HG03139 (cell line): Measurements from ENCODE around the gene SYF2.
"Not testable (repeated sequence)": the region's sequence is repeated elsewhere in the genome, so short reads cannot be mapped to it uniquely, and the experiment has no call there.

ENCODE experiments used
- ATAC-seq: cut with Tn5 transposase; IDR thresholded peaks from one replicate; pipeline ENCODE4 v1.9.1; 2021; ENCODE audit not compliant: unreplicated experiment

The SYF2 gene

DNA sequence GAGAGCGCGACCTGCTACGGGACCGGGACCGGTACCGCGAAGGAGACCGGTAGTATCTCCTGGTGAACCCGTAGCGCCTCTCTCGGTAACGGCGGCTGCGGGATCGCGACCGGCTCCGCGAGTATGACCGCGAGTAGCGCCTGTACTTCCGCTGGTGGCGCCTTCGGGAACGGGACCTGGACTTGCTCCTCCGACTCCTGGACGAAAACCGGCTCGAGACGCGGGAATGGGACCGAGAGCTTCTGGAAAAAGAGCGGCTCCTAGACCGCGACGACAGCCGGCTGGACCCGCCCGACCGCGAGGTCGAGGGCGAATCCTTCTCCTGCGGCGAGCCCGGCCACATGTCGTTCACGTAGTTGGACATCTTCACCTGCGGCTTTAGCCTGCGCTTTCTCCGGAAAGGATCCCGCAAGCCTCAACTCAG, 14.3 kb upstream of the SYF2 start:
- ATAC-seq: no peak

DNA sequence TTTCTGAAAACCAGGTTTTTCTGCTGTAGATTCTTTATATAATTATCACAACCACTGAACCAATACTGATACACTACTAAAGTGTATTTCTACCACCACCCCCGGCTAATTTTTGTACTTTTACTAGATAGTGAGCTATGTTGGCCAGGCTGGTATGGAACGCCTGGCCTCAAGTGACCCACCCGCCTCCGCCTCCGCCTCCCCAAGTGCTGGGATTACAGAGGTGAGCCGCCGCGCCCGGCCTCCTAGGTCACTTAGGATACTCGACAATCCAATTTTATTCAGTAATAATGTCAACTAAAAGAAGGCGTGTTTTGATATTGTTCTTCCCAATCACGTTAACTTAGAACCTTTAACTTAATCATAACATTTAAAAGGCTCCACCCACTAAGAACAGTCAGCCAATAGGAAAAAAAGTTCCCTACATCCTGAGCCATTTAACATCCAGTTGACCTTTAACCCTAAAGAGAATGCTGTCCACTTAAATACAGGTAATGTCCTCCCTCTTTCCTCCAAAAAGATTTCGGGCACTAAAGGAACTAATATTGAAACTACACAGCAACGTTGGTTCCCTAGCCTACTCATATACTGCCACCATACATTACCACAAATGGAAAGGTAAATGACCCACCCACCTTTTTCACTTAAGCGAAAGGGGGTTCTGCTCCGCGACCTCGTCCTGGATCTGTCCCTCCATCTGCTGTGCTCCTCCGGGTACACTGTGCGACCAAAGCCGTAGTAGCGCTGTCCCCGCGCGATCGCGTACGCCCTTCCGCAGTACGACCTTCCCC, 13.7 kb upstream of the SYF2 start:
- ATAC-seq: no peak

DNA sequence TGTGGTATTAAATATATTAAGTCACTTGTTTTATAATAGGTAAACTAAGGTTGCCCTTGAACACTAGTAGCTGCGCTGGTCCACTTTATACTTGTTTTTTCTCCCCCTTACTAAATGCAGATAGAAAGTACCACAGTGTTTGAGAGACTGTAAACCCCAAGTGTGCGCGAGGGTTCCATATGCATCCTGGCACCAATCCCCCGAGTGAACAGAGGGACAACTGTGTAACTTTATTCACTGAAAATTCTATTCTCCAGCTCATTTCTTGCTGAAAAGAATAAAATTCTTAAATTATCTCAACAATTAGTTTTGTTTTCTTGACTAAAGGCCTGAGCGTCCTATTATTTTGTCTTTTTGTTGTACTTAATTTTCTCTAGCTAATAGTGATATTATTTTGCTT, 13.1 kb upstream of the SYF2 start:
- ATAC-seq: no peak

DNA sequence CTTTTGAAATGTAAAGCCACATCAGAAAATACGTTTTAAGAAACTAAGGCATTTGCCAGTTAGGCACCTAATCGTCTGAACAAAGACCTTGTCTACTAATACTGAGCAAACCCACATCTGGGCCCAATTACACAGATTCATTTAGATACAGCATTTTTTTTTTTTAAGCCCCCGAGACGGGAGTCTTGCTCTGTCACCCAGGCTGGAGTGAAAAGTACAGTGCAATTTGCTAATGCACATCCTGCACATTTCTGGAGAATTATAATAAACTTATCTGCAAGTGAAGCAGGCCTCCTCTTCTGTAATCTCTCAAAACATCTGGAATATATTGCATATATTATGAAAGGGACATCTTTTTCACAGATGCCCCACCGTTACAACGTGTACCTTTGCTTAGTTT, 11.6 kb upstream of the SYF2 start:
- no peak for ATAC-seq

DNA sequence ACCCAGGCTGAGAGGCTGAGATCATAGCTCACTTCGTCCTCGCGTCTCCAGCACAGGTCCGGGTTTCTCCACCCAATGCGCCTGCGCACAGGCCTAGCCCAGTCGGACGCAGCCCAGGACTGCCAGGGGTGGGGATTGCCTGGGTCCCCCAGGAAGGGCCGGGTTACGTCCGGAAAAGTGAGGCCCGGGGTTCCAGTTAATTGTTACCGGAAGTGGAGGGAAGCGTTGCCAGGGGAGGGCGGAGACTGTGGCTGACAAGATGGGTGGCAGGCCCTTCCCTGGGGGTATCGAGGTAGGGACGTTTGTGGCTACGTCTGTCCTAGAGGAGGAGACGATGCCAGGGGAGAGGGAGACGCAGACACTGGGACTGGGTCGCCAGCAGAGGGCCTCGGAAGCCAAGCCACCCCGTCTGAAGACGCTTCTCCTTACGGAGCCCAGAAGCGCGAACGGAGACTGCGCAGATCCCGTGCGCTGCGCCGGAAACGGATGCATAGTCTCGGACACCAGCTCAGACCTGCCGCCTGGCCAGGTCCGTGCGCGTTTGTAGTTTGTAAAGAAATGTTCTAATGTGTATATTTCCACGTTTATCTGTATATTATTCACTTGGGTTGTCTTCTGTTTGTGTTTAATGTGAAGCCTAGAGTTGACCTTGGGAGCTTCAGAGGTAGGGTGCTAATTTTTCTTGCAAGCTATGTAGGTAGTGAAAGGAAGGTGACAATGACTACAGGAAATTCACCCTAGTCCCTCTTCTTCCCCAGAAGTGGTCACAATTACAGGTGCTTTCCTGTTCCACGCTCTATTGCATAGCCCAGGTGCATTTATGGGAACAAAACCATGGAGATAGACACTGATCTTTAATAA, 7.6 kb upstream of the SYF2 start:
- peak; percentile 64 for ATAC-seq

DNA sequence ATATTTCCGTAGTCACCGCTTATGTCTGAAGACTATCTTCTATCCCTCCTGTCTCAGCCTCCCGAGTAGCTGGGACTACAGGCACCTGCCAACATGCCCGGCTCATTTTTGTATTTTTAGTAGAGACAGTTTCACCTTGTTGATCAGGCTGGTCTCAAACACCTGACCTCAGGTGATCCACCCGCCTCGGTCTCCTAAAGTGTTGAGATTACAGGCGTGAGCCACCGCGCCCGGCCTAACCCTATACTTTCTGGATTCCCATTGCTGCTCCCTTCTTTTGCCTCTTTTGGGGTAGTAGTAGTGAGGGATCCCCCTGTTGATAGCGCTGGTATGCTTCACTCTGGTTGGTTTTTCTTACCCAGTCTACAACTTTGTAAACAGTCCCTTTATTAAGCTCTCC, 5.7 kb upstream of the SYF2 start:
- no peak for ATAC-seq

DNA sequence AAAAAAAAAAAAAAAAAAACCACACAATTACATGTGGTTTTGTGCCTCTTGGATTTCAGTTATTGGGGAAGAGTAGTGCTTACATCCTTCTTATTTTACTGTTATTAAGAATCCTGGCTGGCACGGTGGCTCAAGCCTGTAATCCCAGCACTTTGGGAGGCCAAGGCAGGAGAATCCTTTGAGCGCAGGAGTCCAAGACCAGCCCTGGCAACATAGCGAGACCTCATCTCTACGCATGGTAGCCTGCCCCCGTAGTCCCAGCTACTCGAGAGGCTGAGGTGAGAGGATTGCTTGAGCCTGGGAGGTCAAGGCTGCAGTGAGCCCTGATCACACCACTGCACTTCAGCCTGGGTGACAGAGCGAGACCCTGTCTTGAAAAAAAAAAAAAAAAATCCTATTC, 4.0 kb upstream of the SYF2 start:
- not testable (repeated sequence) for ATAC-seq

DNA sequence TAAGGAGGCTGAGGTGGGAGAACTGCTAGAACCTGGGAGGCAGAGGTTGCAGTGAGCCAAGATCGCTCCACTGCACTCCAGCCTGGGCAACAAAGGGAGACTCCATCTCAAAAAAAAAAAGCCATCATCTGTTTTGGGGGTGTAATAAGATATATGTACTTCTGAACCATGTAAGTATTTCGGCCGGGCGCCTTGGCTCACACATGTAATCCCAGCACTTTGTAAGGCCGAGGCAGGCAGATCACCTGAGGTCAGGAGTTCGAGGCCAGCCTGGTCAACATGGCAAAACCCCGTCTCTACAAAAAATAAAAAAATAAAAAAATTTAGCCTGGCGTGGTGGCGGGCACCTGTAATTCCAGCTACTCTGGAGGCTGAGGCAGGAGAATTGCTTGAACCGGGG, 3.1 kb upstream of the SYF2 start:
- not testable (repeated sequence) for ATAC-seq

DNA sequence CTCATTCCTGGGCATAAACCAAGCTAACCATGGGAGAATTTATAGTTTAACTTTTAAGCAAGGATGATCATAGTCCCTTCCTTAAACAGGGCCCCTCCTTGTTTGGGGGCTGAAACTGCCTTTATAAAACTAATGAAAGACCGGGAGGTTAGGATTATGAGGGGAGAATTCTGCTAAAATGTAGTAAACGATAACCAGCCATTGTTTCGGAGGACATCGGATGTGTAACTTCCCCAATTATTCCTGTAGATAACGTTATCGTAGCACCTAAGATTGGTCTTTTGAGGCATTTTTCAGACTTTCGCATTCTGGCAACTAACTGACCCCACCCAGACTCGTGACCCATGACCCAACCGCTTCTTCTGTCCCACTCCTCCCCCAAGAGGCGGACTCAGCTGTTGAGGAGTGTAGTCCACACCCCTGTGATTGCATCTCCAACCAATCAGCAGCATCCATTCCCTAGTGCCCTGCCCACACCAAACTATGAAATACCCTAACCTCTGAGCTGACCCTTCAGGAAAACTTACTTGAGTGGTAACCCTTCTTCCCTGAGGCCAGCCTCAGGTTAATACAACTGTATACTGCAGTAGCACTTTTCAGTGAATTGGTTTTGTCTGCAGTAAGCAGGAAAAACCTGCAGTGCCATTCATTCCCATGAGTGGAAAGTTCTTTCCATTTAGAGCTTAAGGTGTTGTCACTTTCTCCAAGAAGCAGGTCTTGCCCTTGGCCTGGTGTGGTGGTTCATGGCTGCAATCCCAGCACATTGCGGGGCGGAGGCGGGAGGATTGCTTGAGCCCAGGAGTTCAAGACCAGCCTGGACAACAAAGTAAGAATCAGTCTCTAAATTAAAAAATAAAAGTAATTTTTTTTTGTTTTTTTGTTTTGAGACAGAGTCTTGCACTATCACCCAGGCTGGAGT, 823 bp upstream of the SYF2 start:
- peak; percentile 45 for ATAC-seq

DNA sequence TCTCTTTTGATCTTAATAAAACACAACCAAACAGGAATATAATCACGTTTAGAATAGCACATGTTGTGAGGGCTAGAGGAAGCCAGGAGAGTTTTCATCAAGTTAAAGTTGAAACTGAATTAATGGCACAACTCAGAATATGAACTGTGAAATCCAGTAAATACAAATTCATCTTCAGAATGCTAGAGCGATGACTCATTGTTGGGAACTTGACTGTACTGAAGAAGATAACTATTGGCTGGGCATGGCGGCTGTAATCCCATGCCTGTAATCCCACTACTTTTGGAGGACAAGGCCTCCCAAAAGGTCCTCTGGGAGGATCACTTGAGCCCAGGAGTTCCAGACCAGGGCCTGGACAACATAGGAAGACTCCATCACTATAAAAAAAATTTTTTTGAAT, 8.8 kb downstream of the SYF2 start:
- no peak for ATAC-seq

DNA sequence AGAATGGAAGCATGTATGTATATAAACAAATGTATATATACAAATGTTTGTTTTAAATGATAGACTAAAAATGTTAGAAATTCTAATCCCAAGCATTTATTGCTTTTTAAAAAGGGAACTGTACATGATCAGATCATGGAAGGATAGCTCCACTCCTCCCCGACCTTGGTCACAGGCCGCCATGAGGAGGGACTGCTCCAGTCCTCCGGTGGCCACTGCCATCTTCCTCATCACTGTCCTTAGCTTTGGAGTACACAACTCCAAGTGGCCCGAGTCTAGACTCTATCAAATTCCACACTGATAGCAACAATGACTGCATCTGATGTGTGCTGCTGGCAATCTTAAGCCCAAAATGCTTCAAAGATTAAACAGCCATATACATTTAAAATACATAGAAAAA, 9.7 kb downstream of the SYF2 start:
- no peak for ATAC-seq

DNA sequence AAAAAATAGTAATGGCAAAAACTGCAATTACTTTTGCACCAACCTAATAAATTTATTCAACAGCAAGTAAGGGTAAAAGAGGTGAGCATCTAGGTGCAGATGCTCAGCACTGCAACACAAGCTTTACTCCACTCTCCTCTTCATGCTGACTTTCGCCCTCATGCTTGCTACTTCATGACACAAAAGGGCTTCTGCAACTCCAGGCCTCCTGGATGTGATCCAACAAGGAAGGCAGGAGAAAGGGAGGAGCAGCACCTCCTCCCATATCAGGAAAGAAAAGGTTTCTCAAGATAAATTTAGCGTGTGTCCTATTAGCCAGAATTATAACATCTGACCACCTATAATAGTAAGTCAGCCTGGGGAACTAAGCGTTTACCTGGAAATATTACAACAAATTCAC, 11.6 kb downstream of the SYF2 start:
- ATAC-seq: no peak

DNA sequence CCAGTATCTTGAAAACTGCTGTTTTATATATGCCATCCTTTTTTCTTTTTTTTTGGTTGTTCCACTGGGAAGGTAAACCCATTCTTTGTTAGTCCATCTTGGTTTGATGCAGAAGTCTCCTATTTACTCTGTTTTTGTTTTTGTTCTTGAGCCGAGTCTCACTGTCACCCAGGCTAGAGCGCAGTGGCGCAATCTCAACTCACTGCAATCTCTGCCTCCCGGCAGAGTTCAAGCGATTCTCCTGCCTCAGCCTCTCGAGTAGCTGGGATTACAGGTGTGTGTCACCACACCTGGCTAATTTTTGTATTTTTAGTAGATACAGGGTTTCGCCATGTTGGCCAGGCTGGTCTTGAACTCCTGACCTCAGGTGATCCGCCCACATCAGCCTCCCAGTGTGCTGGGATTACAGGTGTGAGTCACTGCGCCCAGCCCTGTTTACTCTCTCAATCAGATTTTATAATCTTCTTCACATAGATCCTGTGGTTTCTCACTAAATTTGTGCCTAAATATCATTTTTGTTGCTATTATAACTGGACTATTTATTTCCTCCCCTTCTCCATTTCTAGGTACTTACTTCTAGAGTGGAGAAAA, 12.5 kb downstream of the SYF2 start:
- no peak for ATAC-seq

DNA sequence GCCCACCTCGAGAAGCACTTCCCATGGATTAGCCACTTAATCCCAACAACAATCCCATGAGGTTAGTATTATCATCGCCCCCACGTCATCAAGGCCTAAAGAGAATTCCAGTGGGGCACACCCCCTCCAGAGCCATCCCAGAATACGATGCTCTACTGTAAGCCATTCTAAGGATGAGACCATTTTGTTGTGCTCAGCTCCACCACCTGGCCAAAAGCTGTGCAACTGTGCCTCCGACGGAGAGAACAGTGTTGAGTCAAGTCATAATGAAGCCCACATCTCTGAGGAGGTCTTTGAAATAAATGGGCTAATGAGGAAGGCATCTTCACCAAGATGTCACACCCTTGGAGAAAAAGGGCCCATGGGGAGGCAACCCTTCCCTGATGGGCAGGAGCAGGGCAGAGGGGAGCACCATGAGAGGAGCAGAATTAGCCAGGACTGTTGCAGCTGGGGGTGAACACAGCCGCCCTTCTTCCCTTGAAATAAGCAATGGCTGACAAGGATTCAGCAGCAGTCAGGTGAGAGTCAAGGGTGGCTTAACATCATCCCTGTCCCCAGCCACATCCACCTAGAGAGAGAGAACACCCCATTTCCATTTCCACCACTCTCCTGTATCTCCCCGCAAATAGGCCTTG, 14.6 kb downstream of the SYF2 start:
- no peak for ATAC-seq

DNA sequence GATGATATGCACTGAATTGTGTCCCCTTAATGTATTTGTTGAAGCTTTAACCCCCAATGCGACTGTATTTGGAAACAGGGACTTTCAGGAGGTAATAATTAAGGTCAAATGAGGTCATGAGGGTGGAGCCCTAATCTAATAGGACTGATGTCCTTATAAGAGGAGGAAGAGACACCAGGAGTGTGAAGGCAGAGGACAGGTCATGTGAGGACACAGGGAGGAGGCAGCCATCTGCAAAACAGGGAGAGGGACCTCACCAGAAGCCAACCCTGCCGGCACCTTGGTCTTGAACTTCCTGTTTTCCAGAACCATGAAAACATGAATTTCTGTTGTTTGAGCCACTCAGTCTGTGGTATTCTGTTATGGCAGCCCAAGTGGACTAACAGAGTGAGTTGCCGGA, 15.3 kb downstream of the SYF2 start:
- no peak for ATAC-seq

DNA sequence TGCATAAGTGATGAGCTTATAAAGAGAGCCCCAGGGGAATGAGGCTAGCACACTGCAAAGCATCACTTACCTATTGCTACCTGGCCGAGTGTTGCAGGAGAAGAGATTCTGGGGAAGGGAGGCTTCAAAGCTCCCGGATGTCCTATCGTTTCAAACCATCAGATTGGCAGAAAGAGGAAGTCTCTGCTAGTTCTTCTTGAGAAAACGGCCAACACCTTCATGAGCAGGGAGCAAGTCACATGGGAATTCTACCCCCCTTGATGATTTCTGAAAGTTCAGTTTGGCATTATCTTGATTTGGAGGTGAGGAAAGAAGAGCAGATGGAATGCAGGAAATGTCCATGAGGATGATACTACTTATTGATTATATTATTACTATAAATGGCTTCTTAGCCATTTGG, 16.2 kb downstream of the SYF2 start:
- ATAC-seq: no peak

DNA sequence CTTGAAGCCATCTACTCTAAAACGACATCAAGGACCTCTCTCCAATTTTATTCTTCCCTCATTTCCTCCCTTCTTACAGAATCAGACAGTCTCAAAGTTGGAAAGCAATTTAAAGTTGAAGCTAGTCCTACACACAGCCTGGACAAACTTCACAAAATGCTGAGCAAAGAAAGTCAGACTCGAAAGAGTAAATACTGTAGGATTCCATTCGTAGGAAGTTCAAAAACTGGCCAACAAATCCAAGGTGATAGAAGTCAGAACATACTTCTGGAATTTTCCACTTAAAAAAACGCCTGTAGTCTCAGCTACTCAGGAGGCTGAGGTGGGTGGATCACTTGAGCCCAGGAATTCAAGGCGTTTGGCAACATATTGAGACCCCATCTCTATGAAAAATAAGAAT, 19.6 kb downstream of the SYF2 start:
- no peak for ATAC-seq

DNA sequence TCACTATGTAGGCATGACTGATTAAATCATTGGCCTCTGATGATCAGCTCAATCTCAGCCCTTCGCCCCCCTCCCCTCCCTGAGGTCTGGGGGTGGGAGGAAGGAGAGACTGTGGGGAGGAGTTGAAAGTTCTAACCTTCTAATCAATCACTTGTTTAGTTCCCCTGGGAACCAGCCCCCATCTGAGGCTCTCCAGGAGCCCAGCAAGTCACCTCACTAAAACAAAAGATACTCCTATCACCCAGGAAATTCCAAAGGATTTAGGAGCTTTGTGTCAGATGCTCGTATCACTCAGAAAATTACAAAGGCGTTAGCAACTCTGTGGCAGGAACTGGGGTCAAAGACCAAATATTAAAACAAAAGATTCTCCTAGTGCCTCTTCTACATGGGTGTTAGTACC, 21.6 kb downstream of the SYF2 start:
- ATAC-seq: no peak

DNA sequence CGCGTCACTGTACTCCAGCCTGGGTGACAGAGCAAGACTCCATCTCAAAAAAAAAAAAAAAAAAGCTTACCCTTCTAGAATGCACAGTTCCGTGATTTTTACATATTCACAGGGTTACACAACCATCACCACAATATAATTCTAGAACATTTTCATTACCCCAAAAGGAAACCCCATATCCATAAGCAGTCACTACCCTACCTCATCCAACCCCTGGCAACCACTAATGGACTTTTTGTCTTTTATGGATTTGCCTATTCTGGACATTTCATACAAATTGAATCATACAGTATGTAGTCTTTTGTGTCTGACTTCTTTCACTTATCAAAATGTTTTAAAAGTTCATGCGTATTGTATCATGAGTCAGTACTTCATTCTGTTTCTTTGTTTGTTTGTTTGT, 22.8 kb downstream of the SYF2 start:
- ATAC-seq: no peak

DNA sequence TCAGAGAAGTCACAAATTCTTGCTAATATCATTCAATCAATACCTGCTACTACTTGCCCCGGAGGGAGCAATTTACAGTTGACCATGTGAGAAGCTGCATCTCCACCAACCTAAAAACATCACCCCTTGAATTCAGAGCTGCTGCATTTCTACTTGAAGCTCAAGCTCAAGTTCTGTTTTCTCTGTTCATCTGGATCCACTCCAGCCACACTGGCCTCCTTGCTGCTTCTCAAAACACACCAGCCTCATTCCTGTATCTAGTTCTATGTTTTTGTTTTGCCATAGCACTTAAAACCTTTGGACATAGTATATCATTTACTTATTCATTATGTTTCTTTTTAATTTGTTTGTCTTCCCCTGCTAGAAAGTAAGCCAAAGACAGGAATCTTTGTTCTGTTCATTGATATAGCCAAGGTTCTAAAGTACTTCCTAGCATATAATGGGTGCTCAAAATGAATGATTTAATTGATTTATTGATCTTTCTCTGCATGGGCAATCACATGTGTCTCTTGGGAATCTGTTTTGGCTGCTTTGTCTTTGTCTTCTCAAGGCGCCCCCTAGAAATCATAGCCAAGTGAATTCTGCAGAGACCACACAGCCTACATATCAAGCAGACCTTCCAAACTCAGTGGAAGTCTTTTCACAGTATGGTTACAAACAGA, 23.6 kb downstream of the SYF2 start:
- no peak for ATAC-seq
